ENCODE data around the gene OPCML.

Gene OPCML

GRCh38 chr11:133520707-133521106 lies 11.6 kb downstream of the OPCML start:
- no peak overlapping the region for H3K9ac ChIP-seq (ENCODE audit: low read length in 2 of 2)
- H3K27ac ChIP-seq (ENCODE audit: low read length), result no peak overlapping the region
- H3K9me3 ChIP-seq (ENCODE audit: control insufficient read depth in 2 of 2, low read length in 2 of 2), result no peaks in the 10 kb centered on the region
- H3K4me3 ChIP-seq (ENCODE audit: low read length in 2 of 2), result no peak overlapping the region
- H3K4me1 ChIP-seq (ENCODE audit: control insufficient read depth, insufficient read depth, low read length), result no peaks in the 10 kb centered on the region
- H3K36me3 ChIP-seq (ENCODE audit: control insufficient read depth in 2 of 2, insufficient read depth in 2 of 2, low read length in 2 of 2), result no peaks in the 10 kb centered on the region
- peaks cover 0 to 7% of the 10 kb centered on the region in 2 donors for H3K27me3 ChIP-seq (ENCODE audit: control insufficient read depth in 1 of 2, insufficient read depth in 2 of 2, low read length in 2 of 2)

DNA sequence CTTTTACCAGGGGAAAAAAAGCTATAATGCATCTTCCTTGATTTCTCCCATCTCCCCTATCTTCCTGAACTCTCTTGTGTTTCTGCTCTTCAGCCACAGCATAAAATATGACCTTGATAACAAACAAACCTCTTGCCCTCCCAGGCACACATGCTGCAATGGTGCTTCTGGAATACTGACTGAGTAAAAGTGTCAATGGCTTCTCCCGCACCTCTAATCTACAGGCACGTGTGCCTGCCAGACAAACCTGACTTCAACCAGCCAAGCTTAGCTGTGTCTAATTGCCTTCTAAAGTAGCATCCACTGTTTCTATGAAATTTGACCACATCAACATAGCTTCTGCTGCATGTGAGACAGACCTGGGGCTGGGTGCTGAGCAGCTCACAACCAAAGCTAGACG lies 12.7 kb downstream of the OPCML start:
- H3K4me3 ChIP-seq (ENCODE audit: low read length in 2 of 2), result no peak overlapping the region
- H3K9me3 ChIP-seq (ENCODE audit: control insufficient read depth in 2 of 2, low read length in 2 of 2), result no peaks in the 10 kb centered on the region
- peaks cover 0 to 7% of the 10 kb centered on the region in 2 donors for H3K27me3 ChIP-seq (ENCODE audit: control insufficient read depth in 1 of 2, insufficient read depth in 2 of 2, low read length in 2 of 2)
- no peaks in the 10 kb centered on the region for H3K4me1 ChIP-seq (ENCODE audit: control insufficient read depth, insufficient read depth, low read length)
- no peak overlapping the region for H3K9ac ChIP-seq (ENCODE audit: low read length in 2 of 2)
- no peak overlapping the region for H3K27ac ChIP-seq (ENCODE audit: low read length)
- H3K36me3 ChIP-seq (ENCODE audit: control insufficient read depth in 2 of 2, insufficient read depth in 2 of 2, low read length in 2 of 2), result no peaks in the 10 kb centered on the region

DNA sequence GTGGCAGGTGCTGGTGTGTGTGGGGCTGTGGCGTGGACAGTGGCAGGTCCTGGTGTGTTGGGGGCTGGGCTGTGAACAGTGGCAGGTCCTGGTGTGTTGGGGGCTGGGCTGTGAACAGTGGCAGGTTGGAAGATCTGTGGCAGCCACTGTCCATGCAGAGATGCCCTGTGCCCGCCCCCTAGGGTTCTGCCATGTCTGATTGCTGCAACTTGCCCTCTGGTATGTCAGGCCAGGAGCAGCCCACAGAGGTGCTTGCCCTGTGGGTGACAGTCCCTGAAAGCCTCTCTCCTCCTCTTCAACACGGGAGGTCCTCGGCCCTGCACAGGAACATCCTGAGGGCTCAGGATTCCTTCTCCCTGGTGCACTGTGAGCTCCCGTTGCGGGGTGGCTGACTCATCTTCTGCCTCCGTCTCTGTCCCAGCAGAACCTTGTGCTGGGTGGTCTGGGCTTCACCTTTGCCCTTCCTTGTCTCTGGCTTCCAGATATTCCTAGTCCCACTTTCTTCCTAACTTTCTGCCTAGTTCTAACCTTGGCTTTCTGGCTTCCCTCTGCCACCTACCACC lies 13.5 kb downstream of the OPCML start:
- no peaks in the 10 kb centered on the region for H3K4me1 ChIP-seq (ENCODE audit: control insufficient read depth, insufficient read depth, low read length)
- no peak overlapping the region for H3K9ac ChIP-seq (ENCODE audit: low read length in 2 of 2)
- no peaks in the 10 kb centered on the region for H3K9me3 ChIP-seq (ENCODE audit: control insufficient read depth in 2 of 2, low read length in 2 of 2)
- H3K4me3 ChIP-seq (ENCODE audit: low read length in 2 of 2), result no peak overlapping the region
- H3K27ac ChIP-seq (ENCODE audit: low read length), result no peak overlapping the region
- H3K36me3 ChIP-seq (ENCODE audit: control insufficient read depth in 2 of 2, insufficient read depth in 2 of 2, low read length in 2 of 2), result no peaks in the 10 kb centered on the region
- peaks cover 0 to 7% of the 10 kb centered on the region in 2 donors for H3K27me3 ChIP-seq (ENCODE audit: control insufficient read depth in 1 of 2, insufficient read depth in 2 of 2, low read length in 2 of 2)

DNA sequence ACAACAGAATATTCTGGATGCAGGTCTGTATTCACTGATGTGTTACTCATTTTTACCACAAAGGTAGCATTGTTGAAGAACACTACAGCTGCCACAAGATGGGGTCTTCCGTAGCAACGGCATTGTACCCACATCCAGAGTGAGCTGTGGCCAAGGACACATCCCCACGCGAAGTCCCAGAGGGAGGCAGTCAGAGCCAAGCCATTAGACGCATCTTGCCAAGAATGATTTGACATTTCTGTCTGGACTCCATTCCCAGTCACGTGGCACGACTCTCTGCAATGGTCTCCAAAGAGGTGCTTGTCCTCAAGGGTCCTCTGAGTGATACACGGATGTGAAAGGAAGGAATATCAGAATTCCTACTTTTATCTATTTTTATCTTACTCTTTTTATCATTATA lies 15.5 kb downstream of the OPCML start:
- H3K9ac ChIP-seq (ENCODE audit: low read length in 2 of 2), result no peak overlapping the region
- H3K4me1 ChIP-seq (ENCODE audit: control insufficient read depth, insufficient read depth, low read length), result no peaks in the 10 kb centered on the region
- peaks cover 1 to 7% of the 10 kb centered on the region in 2 donors for H3K27me3 ChIP-seq (ENCODE audit: control insufficient read depth in 1 of 2, insufficient read depth in 2 of 2, low read length in 2 of 2)
- no peaks in the 10 kb centered on the region for H3K36me3 ChIP-seq (ENCODE audit: control insufficient read depth in 2 of 2, insufficient read depth in 2 of 2, low read length in 2 of 2)
- no peak overlapping the region for H3K4me3 ChIP-seq (ENCODE audit: low read length in 2 of 2)
- no peak overlapping the region for H3K27ac ChIP-seq (ENCODE audit: low read length)
- no peaks in the 10 kb centered on the region for H3K9me3 ChIP-seq (ENCODE audit: control insufficient read depth in 2 of 2, low read length in 2 of 2)

- no peaks in the 10 kb centered on the region for H3K36me3 ChIP-seq (ENCODE audit: control insufficient read depth in 2 of 2, insufficient read depth in 2 of 2, low read length in 2 of 2)
- H3K27ac ChIP-seq (ENCODE audit: low read length), result no peak overlapping the region
- no peak overlapping the region for H3K9ac ChIP-seq (ENCODE audit: low read length in 2 of 2)
- no peak overlapping the region for H3K4me3 ChIP-seq (ENCODE audit: low read length in 2 of 2)
- no peaks in the 10 kb centered on the region for H3K4me1 ChIP-seq (ENCODE audit: control insufficient read depth, insufficient read depth, low read length)
- H3K27me3 ChIP-seq (ENCODE audit: control insufficient read depth in 1 of 2, insufficient read depth in 2 of 2, low read length in 2 of 2), result peaks cover 2 to 7% of the 10 kb centered on the region in 2 donors
- H3K9me3 ChIP-seq (ENCODE audit: control insufficient read depth in 2 of 2, low read length in 2 of 2), result no peaks in the 10 kb centered on the region
Measured at GRCh38 chr11:133515107-133515506, 17.2 kb downstream of the OPCML start.

GRCh38 chr11:133509924-133510697 lies 22.2 kb downstream of the OPCML start:
- Histone ChIP-seq H3K27me3 (ENCODE audit: control insufficient read depth in 1 of 2, insufficient read depth in 2 of 2, low read length in 2 of 2) (peaks cover 0 to 6% of the 10 kb centered on the region in 2 donors), H3K4me3 (ENCODE audit: low read length in 2 of 2) (no peak overlapping the region), H3K4me1 (ENCODE audit: control insufficient read depth, insufficient read depth, low read length) (no peaks in the 10 kb centered on the region), H3K27ac (ENCODE audit: low read length) (no peak overlapping the region), H3K36me3 (ENCODE audit: control insufficient read depth in 2 of 2, insufficient read depth in 2 of 2, low read length in 2 of 2) (no peaks in the 10 kb centered on the region), H3K9me3 (ENCODE audit: control insufficient read depth in 2 of 2, low read length in 2 of 2) (no peaks in the 10 kb centered on the region), H3K9ac (ENCODE audit: low read length in 2 of 2) (no peak overlapping the region)

- no peaks in the 10 kb centered on the region for H3K9me3 ChIP-seq (ENCODE audit: control insufficient read depth in 2 of 2, low read length in 2 of 2)
- no peaks in the 10 kb centered on the region for H3K4me1 ChIP-seq (ENCODE audit: control insufficient read depth, insufficient read depth, low read length)
- no peak overlapping the region for H3K9ac ChIP-seq (ENCODE audit: low read length in 2 of 2)
- H3K36me3 ChIP-seq (ENCODE audit: control insufficient read depth in 2 of 2, insufficient read depth in 2 of 2, low read length in 2 of 2), result no peaks in the 10 kb centered on the region
- H3K27ac ChIP-seq (ENCODE audit: low read length), result no peak overlapping the region
- no peak overlapping the region for H3K4me3 ChIP-seq (ENCODE audit: low read length in 2 of 2)
- H3K27me3 ChIP-seq (ENCODE audit: control insufficient read depth in 1 of 2, insufficient read depth in 2 of 2, low read length in 2 of 2), result peaks cover 0 to 6% of the 10 kb centered on the region in 2 donors
Measured at GRCh38 chr11:133508468-133508867, 23.8 kb downstream of the OPCML start.

DNA sequence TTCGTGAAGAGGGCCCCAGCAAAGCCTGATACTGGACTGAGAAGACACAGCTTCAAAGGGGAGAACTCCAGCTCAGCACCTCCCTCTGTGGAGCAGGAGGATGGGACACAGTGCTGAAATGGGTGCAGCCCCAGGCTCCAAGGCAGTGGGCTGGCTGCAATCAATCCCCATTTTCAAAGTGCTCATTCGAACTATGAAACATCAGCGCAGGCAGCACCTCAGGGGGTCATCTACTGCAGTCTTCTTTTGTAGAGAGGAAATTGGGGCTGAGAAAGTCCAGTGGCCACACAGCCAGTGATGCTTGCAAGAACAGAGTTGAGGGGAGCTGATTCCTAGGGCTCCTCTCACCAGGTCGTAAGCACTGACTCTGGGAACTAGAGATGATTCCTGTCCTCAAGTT lies 25.1 kb downstream of the OPCML start:
- no peaks in the 10 kb centered on the region for H3K36me3 ChIP-seq (ENCODE audit: control insufficient read depth in 2 of 2, insufficient read depth in 2 of 2, low read length in 2 of 2)
- no peak overlapping the region for H3K9ac ChIP-seq (ENCODE audit: low read length in 2 of 2)
- H3K4me1 ChIP-seq (ENCODE audit: control insufficient read depth, insufficient read depth, low read length), result no peaks in the 10 kb centered on the region
- no peak overlapping the region for H3K27ac ChIP-seq (ENCODE audit: low read length)
- H3K9me3 ChIP-seq (ENCODE audit: control insufficient read depth in 2 of 2, low read length in 2 of 2), result no peaks in the 10 kb centered on the region
- no peak overlapping the region for H3K4me3 ChIP-seq (ENCODE audit: low read length in 2 of 2)
- peaks cover 0 to 6% of the 10 kb centered on the region in 2 donors for H3K27me3 ChIP-seq (ENCODE audit: control insufficient read depth in 1 of 2, insufficient read depth in 2 of 2, low read length in 2 of 2)

- no peak overlapping the region for H3K27ac ChIP-seq (ENCODE audit: low read length)
- H3K4me3 ChIP-seq (ENCODE audit: low read length in 2 of 2), result no peak overlapping the region
- H3K36me3 ChIP-seq (ENCODE audit: control insufficient read depth in 2 of 2, insufficient read depth in 2 of 2, low read length in 2 of 2), result no peaks in the 10 kb centered on the region
- no peaks in the 10 kb centered on the region for H3K4me1 ChIP-seq (ENCODE audit: control insufficient read depth, insufficient read depth, low read length)
- no peak overlapping the region for H3K9ac ChIP-seq (ENCODE audit: low read length in 2 of 2)
- peaks cover 4% of the 10 kb centered on the region in 2 donors for H3K27me3 ChIP-seq (ENCODE audit: control insufficient read depth in 1 of 2, insufficient read depth in 2 of 2, low read length in 2 of 2)
- no peaks in the 10 kb centered on the region for H3K9me3 ChIP-seq (ENCODE audit: control insufficient read depth in 2 of 2, low read length in 2 of 2)
Measured at GRCh38 chr11:133506551-133507094, 25.7 kb downstream of the OPCML start.

DNA sequence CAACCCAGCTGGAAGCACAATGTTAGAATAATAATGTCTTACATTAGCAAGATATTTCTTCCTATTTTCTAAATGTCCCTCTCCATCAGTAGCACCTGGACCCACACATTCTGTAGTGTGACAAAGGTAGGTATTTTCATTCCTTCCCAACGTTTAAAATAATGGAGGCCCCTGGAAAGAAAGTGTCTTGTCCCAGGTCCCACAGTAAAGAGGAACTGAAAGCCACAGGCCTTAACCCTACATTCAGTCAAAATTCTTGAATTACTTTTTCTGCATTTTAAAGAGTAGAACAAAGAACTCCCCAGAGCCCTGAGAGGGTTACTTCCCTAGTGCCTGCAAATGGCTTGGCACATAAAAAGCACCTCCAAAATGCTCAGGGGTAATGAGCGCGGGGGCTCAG lies 26.3 kb downstream of the OPCML start:
- no peaks in the 10 kb centered on the region for H3K36me3 ChIP-seq (ENCODE audit: control insufficient read depth in 2 of 2, insufficient read depth in 2 of 2, low read length in 2 of 2)
- no peaks in the 10 kb centered on the region for H3K9me3 ChIP-seq (ENCODE audit: control insufficient read depth in 2 of 2, low read length in 2 of 2)
- H3K27ac ChIP-seq (ENCODE audit: low read length), result no peak overlapping the region
- H3K4me1 ChIP-seq (ENCODE audit: control insufficient read depth, insufficient read depth, low read length), result no peaks in the 10 kb centered on the region
- no peak overlapping the region for H3K9ac ChIP-seq (ENCODE audit: low read length in 2 of 2)
- H3K4me3 ChIP-seq (ENCODE audit: low read length in 2 of 2), result no peak overlapping the region
- H3K27me3 ChIP-seq (ENCODE audit: control insufficient read depth in 1 of 2, insufficient read depth in 2 of 2, low read length in 2 of 2), result peaks cover 4% of the 10 kb centered on the region in 2 donors

GRCh38 chr11:133504906-133505305 lies 27.4 kb downstream of the OPCML start:
- no peaks in the 10 kb centered on the region for H3K4me1 ChIP-seq (ENCODE audit: control insufficient read depth, insufficient read depth, low read length)
- no peak overlapping the region for H3K4me3 ChIP-seq (ENCODE audit: low read length in 2 of 2)
- no peaks in the 10 kb centered on the region for H3K9me3 ChIP-seq (ENCODE audit: control insufficient read depth in 2 of 2, low read length in 2 of 2)
- H3K27me3 ChIP-seq (ENCODE audit: control insufficient read depth in 1 of 2, insufficient read depth in 2 of 2, low read length in 2 of 2), result peaks cover 4 to 6% of the 10 kb centered on the region in 2 donors
- no peak overlapping the region for H3K27ac ChIP-seq (ENCODE audit: low read length)
- H3K36me3 ChIP-seq (ENCODE audit: control insufficient read depth in 2 of 2, insufficient read depth in 2 of 2, low read length in 2 of 2), result no peaks in the 10 kb centered on the region
- no peak overlapping the region for H3K9ac ChIP-seq (ENCODE audit: low read length in 2 of 2)

Measured in stomach smooth muscle (tissue), 2 donors.